Endothelial cell (in vitro differentiated cells): ENCODE data around the gene EIF4E. TPM values are rescaled to one million over a fixed set of nuclear protein-coding genes. Genes with fewer than 3 reads are reported as not detected.

Experiments
- DNase-seq: peaks from one replicate; pipeline ENCODE4 v3.0.0; 2021; ENCODE audit warnings: low spot score
- H3K27ac Mint-ChIP-seq: one replicate; pipeline ENCODE4 v1.8.0; 2021; ENCODE audit warnings: mixed read lengths, inconsistent platforms; ENCODE audit not compliant: unreplicated experiment
- H3K27me3 Mint-ChIP-seq: one replicate; pipeline ENCODE4 v1.8.0; 2021; ENCODE audit warnings: mild to moderate bottlenecking, moderate library complexity, mixed read lengths, inconsistent platforms; ENCODE audit not compliant: unreplicated experiment
- H3K36me3 Mint-ChIP-seq: one replicate; pipeline ENCODE4 v1.8.0; 2021; ENCODE audit warnings: mild to moderate bottlenecking, low read depth, mixed read lengths, inconsistent platforms; ENCODE audit not compliant: unreplicated experiment
- H3K4me1 Mint-ChIP-seq: one replicate; pipeline ENCODE4 v1.8.0; 2021; ENCODE audit warnings: mild to moderate bottlenecking, mixed read lengths, inconsistent platforms; ENCODE audit not compliant: unreplicated experiment
- H3K4me3 Mint-ChIP-seq: one replicate; pipeline ENCODE4 v1.8.0; 2021; ENCODE audit warnings: mild to moderate bottlenecking, mixed read lengths, inconsistent platforms; ENCODE audit not compliant: unreplicated experiment
- H3K9me3 Mint-ChIP-seq: one replicate; pipeline ENCODE4 v1.8.0; 2021; ENCODE audit warnings: mixed read lengths, inconsistent platforms; ENCODE audit not compliant: unreplicated experiment
- total RNA-seq: library from RNA; stranded (reverse); fragmentation: NEBNext Ultra II Directional; extraction: Animal tissue kit (Norgen Biotek cat#: 25700); gene quantifications from one replicate; pipeline ENCODE4 v1.2.1, GENCODE V29; 2021; ENCODE audit not compliant: unreplicated experiment
- TF ChIP-seq, protein P1 (sequence below): fragments of 200-600 bp; sonication (generic); IDR thresholded peaks from one replicate; pipeline ENCODE4 v1.5.0; 2021; ENCODE audit warnings: antibody characterized with exemption; ENCODE audit not compliant: unreplicated experiment

Gene EIF4E
- total RNA-seq, 1 donor from 2014 or later: 78.9 TPM

DNA sequence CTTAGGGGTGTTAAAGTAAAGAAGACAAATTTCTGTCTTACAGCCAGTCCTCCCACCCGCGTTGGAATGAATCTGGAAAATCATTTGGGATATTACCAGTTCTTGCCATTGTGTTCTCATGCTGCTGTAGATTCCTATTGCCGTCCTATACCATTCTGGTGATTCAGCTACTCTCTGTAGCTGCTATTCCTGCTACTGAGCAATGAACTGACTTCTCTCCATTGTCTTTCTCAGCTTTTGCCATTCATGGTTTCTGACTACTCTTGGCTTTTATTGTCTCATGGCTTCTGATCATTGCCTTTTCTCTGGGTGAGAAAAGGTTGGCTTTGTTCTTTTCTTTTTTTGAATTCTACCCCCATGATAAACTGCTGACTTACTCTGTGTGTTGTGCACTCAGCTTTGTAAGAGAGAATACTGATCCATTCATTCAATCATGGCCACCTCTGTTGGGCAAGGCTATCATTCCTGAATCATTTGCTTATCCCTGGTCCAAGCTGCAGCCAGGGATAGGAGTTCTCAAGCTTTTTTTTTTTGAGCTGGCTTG, 38.9 kb upstream of the EIF4E start:
- Mint-ChIP-seq H3K9me3 (no peaks in the 10 kb centered on the region), H3K4me1 (peaks cover 13% of the 10 kb centered on the region), H3K27ac (no peak overlapping the region), H3K27me3 (peaks cover 3% of the 10 kb centered on the region), H3K4me3 (no peak overlapping the region), H3K36me3 (no peaks in the 10 kb centered on the region)
- no peak for DNase-seq
- TF ChIP-seq, protein P1, sequence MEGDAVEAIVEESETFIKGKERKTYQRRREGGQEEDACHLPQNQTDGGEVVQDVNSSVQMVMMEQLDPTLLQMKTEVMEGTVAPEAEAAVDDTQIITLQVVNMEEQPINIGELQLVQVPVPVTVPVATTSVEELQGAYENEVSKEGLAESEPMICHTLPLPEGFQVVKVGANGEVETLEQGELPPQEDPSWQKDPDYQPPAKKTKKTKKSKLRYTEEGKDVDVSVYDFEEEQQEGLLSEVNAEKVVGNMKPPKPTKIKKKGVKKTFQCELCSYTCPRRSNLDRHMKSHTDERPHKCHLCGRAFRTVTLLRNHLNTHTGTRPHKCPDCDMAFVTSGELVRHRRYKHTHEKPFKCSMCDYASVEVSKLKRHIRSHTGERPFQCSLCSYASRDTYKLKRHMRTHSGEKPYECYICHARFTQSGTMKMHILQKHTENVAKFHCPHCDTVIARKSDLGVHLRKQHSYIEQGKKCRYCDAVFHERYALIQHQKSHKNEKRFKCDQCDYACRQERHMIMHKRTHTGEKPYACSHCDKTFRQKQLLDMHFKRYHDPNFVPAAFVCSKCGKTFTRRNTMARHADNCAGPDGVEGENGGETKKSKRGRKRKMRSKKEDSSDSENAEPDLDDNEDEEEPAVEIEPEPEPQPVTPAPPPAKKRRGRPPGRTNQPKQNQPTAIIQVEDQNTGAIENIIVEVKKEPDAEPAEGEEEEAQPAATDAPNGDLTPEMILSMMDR: no peak

DNA sequence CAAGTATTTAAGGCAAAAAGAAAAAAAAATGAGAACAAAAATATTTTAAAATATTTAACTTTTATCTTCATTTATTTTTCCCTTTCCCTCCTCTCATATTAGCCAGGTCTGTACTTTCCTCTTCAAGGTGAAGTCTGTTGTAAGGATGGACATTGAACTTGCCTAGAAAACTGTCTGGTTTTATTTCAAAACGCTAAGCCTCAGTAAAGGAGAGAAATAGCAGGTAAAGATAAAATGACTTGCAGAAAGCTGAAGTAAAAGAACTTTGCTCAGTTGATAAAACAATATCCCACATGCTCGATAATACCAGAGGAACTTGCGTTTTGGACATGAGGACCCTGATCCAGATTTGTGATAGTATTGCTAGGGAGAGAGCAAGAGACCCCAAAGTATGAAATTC, 38.0 kb upstream of the EIF4E start:
- no peak overlapping the region for H3K27ac Mint-ChIP-seq
- no peak overlapping the region for H3K4me3 Mint-ChIP-seq
- TF ChIP-seq, protein P1: no peak
- H3K27me3 Mint-ChIP-seq: peaks cover 3% of the 10 kb centered on the region
- H3K9me3 Mint-ChIP-seq: no peaks in the 10 kb centered on the region
- H3K4me1 Mint-ChIP-seq: peaks cover 13% of the 10 kb centered on the region
- no peak for DNase-seq
- no peaks in the 10 kb centered on the region for H3K36me3 Mint-ChIP-seq

DNA sequence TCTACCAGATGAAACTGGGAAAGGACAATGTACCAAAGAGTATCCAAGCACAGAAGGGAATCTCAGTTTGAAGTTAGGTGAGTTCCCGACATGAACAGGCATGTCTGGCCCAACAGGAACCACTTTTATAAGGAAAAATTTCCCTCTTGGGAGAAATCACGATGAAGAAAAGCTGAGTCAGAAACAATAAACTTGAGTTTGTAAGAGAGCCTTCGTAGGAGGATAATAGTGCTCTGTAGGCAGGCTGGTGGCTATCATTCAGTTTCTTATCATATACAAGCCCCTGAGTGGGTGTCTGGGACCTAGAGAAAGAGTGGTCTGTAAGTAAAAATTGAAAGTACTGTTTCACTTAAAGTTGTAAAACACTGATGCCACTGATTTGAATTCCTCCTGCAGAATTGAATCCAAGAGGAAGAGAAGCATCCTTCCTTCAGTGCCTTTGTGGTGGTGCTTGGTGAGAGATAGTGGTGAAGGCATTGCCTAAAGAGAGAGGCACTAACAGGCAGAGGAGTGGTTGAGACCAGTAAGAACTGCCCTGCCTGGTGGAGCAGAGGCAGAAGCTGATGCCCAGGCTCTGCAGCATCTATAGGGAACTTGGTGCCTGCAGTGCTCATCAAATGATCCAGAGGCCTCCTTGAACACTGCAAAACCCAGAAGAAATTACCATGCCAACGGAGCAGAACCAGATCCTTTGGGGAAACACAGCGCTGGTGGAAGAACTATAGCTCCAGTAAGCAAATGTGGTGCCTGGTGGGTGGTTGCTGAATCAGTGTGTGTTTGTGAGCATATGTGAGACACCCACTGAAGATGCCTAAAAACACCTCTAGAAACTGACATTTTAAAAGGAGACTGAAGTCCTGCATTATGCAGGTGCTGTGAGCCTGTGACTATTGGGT, 34.9 kb upstream of the EIF4E start:
- no peaks in the 10 kb centered on the region for H3K9me3 Mint-ChIP-seq
- no peak overlapping the region for H3K4me3 Mint-ChIP-seq
- peaks cover 3% of the 10 kb centered on the region for H3K27me3 Mint-ChIP-seq
- H3K4me1 Mint-ChIP-seq: no peaks in the 10 kb centered on the region
- no peak overlapping the region for H3K27ac Mint-ChIP-seq
- TF ChIP-seq, protein P1: no peak
- DNase-seq: no peak
- H3K36me3 Mint-ChIP-seq: no peaks in the 10 kb centered on the region

DNA sequence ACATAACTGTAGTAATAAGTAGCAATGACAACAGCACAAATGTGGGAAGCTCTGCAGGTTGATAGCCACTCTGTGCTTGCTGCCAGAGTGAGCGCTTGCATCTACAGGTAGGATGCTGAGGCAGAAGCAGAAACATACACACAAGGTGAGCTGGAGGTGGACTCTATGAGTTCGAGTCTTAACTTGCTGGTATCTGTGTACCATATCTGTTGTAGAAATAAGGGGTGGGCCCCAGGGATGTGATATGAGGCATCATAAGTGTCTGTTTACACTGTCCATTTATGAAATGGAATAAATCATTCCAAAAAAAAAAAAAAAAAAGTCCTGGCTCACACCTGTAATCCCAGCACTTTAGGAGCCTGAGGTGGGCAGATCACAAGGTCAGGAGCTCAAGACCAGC, 32.8 kb upstream of the EIF4E start:
- H3K36me3 Mint-ChIP-seq: no peaks in the 10 kb centered on the region
- no peak for DNase-seq
- no peak overlapping the region for H3K27ac Mint-ChIP-seq
- TF ChIP-seq, protein P1: no peak
- H3K4me1 Mint-ChIP-seq: no peaks in the 10 kb centered on the region
- peaks cover 3% of the 10 kb centered on the region for H3K27me3 Mint-ChIP-seq
- no peak overlapping the region for H3K4me3 Mint-ChIP-seq
- H3K9me3 Mint-ChIP-seq: no peaks in the 10 kb centered on the region

DNA sequence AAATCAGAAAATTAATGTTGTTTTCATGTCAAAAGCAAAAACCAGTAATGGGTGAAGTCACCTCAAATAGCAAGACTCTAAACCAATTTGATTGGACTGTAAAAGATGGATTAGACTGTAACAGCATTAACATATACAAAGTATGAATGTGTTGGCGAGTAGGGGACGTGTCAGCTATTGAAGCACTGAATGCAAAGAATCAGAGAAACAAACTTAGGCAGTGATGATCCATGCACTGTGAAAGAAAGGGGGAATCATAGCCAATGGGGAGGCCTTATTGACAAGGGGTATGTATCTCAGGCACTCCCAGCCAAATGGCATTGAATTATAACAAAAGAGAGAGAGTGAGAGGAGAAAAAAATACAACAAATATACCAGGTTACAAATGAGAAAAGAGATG, 30.5 kb upstream of the EIF4E start:
- Mint-ChIP-seq H3K27ac (no peak overlapping the region), H3K4me1 (no peaks in the 10 kb centered on the region), H3K9me3 (no peaks in the 10 kb centered on the region), H3K4me3 (no peak overlapping the region), H3K27me3 (peaks cover 7% of the 10 kb centered on the region), H3K36me3 (peaks cover 5% of the 10 kb centered on the region)
- no peak for DNase-seq
- TF ChIP-seq, protein P1: no peak
